ENCODE measurements around the gene SLC22A7.

GRCh38 chr6:43303751-43304331 lies 5.8 kb downstream of the SLC22A7 start:
- TF ChIP-seq CTCF (IDR thresholded peaks at IDR 0.05; ENCODE audit: poor library complexity, severe bottlenecking) (no peak), EZH2 (IDR thresholded peaks at IDR 0.05; ENCODE audit: borderline replicate concordance, insufficient read depth, low read length, poor library complexity, severe bottlenecking) (no peak), REST (IDR thresholded peaks at IDR 0.05; ENCODE audit: borderline replicate concordance) (no peak), RAD21 (conservative IDR thresholded peaks at IDR 0.05) (no peak), POLR2AphosphoS5 (IDR thresholded peaks at IDR 0.05) (no peak), SMC3 (conservative IDR thresholded peaks at IDR 0.05; ENCODE audit: poor library complexity) (no peak), TAF1 (IDR thresholded peaks at IDR 0.05; ENCODE audit: low read depth) (no peak), MXI1 (conservative IDR thresholded peaks at IDR 0.05; ENCODE audit: poor library complexity, severe bottlenecking) (no peak)

Data from neural cell (in vitro differentiated cells).